8988T (cell line): ENCODE results near the gene PCDHB2.
"Not testable (repeated sequence)": the region's sequence is repeated elsewhere in the genome, so short reads cannot be mapped to it uniquely, and the experiment has no call there.

ENCODE experiments used
- DNase-seq: peaks from one replicate; pipeline ENCODE4 v3.0.0; 2011

Gene PCDHB2

GRCh38 chr5:141137346-141137745 is 42.9 kb downstream of the PCDHB2 start:
- not testable (repeated sequence) for DNase-seq
